Mucosa of descending colon (tissue), 3 donors: ENCODE measurements around the gene SMIM12. TPM values are rescaled to one million over a fixed set of nuclear protein-coding genes. Genes with fewer than 3 reads are reported as not detected.

Source experiments
- ATAC-seq: fragments of 200-7000 bp; cut with Tn5 transposase; one replicate; pipeline ENCODE4 v1.9.1; 2020; ENCODE audit warnings: mild to moderate bottlenecking, moderate library complexity
- DNase-seq, 3 donors: peaks; one replicate each; pipeline ENCODE4 v3.0.0-alpha.2; 2020
- H3K36me3 ChIP-seq: fragments of 200-600 bp; one replicate; pipeline ENCODE4 v1.8.0; 2021; ENCODE audit warnings: low read depth, mild to moderate bottlenecking
- H3K4me1 ChIP-seq: fragments of 200-600 bp; one replicate; pipeline ENCODE4 v1.8.0; 2021; ENCODE audit warnings: low read depth, mild to moderate bottlenecking
- H3K4me3 ChIP-seq: fragments of 200-600 bp; one replicate; pipeline ENCODE4 v1.8.0; 2021; ENCODE audit warnings: mild to moderate bottlenecking
- H3K9me3 ChIP-seq: fragments of 200-600 bp; one replicate; pipeline ENCODE4 v1.8.0; 2021; ENCODE audit warnings: mild to moderate bottlenecking
- intact Hi-C, 2 donors: fragments of 100-400 bp; cut with DNase I in 1 of 2; cut with micrococcal nuclease in 1 of 2; formaldehyde crosslinking; loops; one replicate each; pipeline versions ENCODE4 v1.11.0 to v1.11.1; 2022; cut with DNase I, micrococcal nuclease
- total RNA-seq, 3 donors: library from RNA; stranded (reverse); fragmentation: NEBNext Ultra II Directional in 2 of 3; extraction: Animal tissue kit (Norgen Biotek cat#: 25700) in 2 of 3; gene quantifications; one replicate each; pipeline versions ENCODE4 v1.2.1 to v1.2.4, GENCODE V29; 2021 to 2023
- TF ChIP-seq, protein P1 (sequence below): fragments of 200-600 bp; IDR thresholded peaks from one replicate; pipeline ENCODE4 v1.8.0; 2022; ENCODE audit warnings: antibody characterized with exemption, mild to moderate bottlenecking
- donor health status: DM: no; HTN: no; CAD: no; lungs with moderate emphysema.
- donor health status: DM: no; HTN: no; CAD: no.
- donor health status: DM: no; HTN: yes; CAD: no.

The SMIM12 gene
- total RNA-seq, 3 donors from 2014 or later: 50.8 to 53.8 (median 51.8) TPM

DNA sequence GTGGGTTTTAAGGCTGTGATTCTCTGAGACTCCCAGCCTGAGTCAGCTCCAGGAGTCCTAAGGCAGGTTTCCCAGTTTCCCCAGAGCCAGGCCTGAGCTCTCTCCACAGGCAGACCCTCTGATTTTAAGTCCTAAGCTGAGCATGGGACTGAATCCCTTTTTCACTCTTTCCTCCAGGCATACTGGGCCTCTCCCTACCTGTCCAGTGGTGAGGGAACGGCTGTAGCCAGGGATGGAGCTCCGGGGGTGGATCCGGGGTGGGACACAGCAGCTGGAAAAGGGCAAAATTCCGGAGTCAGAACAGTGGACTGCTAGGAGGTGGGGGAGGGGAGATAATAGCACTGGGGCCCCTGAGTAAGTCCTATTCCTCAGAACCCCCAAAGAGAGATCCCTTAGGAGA, 39.9 kb upstream of the SMIM12 start:
- intact Hi-C loops: no loop called here
- TF ChIP-seq, protein P1, sequence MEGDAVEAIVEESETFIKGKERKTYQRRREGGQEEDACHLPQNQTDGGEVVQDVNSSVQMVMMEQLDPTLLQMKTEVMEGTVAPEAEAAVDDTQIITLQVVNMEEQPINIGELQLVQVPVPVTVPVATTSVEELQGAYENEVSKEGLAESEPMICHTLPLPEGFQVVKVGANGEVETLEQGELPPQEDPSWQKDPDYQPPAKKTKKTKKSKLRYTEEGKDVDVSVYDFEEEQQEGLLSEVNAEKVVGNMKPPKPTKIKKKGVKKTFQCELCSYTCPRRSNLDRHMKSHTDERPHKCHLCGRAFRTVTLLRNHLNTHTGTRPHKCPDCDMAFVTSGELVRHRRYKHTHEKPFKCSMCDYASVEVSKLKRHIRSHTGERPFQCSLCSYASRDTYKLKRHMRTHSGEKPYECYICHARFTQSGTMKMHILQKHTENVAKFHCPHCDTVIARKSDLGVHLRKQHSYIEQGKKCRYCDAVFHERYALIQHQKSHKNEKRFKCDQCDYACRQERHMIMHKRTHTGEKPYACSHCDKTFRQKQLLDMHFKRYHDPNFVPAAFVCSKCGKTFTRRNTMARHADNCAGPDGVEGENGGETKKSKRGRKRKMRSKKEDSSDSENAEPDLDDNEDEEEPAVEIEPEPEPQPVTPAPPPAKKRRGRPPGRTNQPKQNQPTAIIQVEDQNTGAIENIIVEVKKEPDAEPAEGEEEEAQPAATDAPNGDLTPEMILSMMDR: no peak
- DNase-seq (no peak), ATAC-seq (no peak)
- Histone ChIP-seq H3K9me3 (no peaks in the 10 kb centered on the region), H3K4me3 (no peak overlapping the region), H3K4me1 (no peaks in the 10 kb centered on the region), H3K36me3 (no peaks in the 10 kb centered on the region)

DNA sequence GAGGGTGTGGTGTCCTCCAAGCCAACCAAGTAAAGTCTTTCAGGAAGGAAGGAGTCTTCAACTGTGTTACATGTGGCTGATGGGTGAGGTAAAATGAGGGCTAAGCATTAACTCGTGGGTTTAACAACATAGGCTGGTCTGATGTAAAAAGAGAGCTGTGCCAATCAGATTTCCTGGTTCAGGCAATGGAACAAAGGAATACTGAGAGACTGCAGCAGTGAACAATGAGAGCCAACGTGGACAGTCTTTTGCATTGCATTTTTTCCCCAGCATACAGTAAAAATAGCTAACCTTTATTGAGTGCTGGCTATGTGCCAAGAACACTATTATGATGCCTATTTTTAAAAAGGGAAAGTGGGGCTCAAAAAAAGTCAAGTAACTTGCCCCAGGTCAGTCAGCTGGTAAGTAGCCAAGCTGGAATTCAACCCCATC, 38.8 kb upstream of the SMIM12 start:
- H3K36me3 ChIP-seq: no peaks in the 10 kb centered on the region
- H3K4me1 ChIP-seq: no peaks in the 10 kb centered on the region
- TF ChIP-seq, protein P1: no peak
- DNase-seq: no peak
- intact Hi-C loops: no loop called here
- H3K4me3 ChIP-seq: no peak overlapping the region
- ATAC-seq: peak; percentile 83
- H3K9me3 ChIP-seq: no peaks in the 10 kb centered on the region

DNA sequence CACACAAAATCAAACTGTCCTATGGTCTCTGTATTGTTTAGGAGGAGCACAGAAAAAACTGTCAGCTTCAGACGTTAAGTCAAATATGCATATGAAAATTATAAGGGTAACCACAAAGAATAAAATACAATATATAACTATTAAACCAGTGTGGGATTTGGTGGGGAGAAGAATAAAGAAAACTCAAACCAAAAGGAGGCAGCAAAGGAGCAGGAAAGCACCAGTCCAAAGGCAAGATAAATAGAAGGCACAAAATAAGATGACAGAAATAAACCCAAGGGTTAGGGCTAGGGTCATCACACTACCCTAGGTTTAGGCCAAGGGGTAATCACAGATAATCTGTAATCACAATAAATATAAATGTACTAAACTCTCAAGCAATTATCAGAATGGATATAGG, 37.1 kb upstream of the SMIM12 start:
- Histone ChIP-seq H3K4me1 (no peaks in the 10 kb centered on the region), H3K9me3 (peaks cover 9% of the 10 kb centered on the region), H3K4me3 (no peak overlapping the region), H3K36me3 (no peaks in the 10 kb centered on the region)
- no peak for ATAC-seq
- TF ChIP-seq, protein P1: no peak
- intact Hi-C loops: no loop called here
- DNase-seq: no peak

DNA sequence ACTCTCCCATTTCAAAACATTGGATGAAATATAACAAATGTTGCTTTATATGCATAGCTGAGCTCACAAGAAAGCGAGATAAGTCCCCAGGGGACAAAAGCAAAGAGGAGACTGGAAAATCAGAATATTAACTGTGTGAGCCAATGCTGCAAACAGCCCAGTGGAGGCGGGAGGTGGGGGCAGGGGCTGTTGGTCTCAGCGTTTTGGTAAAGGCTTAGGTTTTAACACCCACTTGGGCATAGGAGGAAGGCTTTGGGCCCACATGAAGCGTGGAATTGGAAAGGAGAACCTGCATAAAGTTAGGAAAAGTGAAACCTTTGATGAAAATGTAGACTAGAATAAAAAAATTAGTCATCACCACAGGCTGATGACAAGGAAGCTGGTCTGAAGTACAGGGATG, 30.2 kb upstream of the SMIM12 start:
- ATAC-seq (no peak), DNase-seq (no peak)
- Histone ChIP-seq H3K9me3 (peaks cover 9% of the 10 kb centered on the region), H3K36me3 (no peaks in the 10 kb centered on the region), H3K4me3 (no peak overlapping the region), H3K4me1 (peaks cover 5% of the 10 kb centered on the region)
- intact Hi-C loops: no loop called here
- TF ChIP-seq, protein P1: no peak

DNA sequence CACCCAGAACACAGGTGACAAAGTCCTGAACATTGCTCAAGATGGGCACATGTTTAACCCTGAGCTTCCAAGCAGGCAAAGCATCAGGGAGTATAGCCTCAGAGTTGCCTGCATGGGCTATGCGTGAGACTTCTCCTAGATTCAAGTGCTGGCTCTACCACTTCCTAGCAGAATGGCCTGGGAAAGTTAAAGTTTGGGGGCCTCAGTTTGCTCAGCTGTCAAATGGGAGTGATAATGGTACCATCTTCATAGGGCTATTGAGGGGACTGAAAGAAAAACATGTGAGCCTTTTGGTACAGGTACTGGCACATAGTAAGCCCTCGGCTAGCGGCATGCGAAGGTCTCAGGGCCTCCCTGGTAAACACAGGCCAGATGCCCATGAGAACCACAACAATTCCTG, 28.0 kb upstream of the SMIM12 start:
- Histone ChIP-seq H3K9me3 (peaks cover 7% of the 10 kb centered on the region), H3K4me1 (peaks cover 5% of the 10 kb centered on the region), H3K4me3 (no peak overlapping the region), H3K36me3 (no peaks in the 10 kb centered on the region)
- DNase-seq: no peak
- ATAC-seq: no peak
- TF ChIP-seq, protein P1: no peak
- intact Hi-C loops: no loop called here
